GM12872 (cell line): ENCODE results near the gene TLK1.
A peak's percentile ranks its signal among the peaks of the same experiment; 100 is the strongest.

Source experiments
- TF ChIP-seq, protein P1 (sequence below): IDR thresholded peaks from 3 replicates; pipeline ENCODE4 v1.5.1; 2011; ENCODE audit warnings: low read depth, mild to moderate bottlenecking, low read length, moderate library complexity; ENCODE audit not compliant: insufficient read depth

Gene TLK1

GRCh38 chr2:171087547-171087946, 73.1 kb downstream of the TLK1 start:
- TF ChIP-seq, protein P1, sequence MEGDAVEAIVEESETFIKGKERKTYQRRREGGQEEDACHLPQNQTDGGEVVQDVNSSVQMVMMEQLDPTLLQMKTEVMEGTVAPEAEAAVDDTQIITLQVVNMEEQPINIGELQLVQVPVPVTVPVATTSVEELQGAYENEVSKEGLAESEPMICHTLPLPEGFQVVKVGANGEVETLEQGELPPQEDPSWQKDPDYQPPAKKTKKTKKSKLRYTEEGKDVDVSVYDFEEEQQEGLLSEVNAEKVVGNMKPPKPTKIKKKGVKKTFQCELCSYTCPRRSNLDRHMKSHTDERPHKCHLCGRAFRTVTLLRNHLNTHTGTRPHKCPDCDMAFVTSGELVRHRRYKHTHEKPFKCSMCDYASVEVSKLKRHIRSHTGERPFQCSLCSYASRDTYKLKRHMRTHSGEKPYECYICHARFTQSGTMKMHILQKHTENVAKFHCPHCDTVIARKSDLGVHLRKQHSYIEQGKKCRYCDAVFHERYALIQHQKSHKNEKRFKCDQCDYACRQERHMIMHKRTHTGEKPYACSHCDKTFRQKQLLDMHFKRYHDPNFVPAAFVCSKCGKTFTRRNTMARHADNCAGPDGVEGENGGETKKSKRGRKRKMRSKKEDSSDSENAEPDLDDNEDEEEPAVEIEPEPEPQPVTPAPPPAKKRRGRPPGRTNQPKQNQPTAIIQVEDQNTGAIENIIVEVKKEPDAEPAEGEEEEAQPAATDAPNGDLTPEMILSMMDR, result no peak

- TF ChIP-seq, protein P1, result peak; percentile 71
These were observed 74.1 kb downstream of the TLK1 start for GRCh38 chr2:171086352-171087290.

GRCh38 chr2:171084128-171084527, 76.6 kb downstream of the TLK1 start:
- TF ChIP-seq, protein P1, result no peak

- TF ChIP-seq, protein P1, result no peak
These were observed 77.2 kb downstream of the TLK1 start for GRCh38 chr2:171083451-171083850.

GRCh38 chr2:171081649-171082111, 79.0 kb downstream of the TLK1 start:
- TF ChIP-seq, protein P1, result no peak

DNA sequence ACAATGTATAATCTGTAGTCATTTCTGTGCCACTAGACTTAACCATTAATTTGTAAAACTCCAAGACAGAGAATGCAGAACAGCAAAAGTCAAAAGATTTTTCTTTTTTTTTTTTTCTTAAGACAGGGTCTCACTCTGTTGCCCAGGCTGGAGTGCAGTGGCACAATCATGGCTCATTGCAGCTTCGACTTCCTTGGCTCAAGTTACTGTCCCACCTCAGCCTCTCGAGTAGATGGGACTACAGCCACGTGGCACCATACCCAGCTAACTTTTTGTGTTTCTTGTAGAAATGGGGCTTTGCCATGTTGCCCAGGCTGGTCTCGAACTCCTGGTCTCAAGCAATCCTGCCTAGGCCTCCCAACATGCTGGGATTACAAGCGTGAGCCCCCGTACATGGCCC, 80.1 kb downstream of the TLK1 start:
- TF ChIP-seq, protein P1, result no peak

- TF ChIP-seq, protein P1, result no peak
These were observed 88.5 kb downstream of the TLK1 start for GRCh38 chr2:171072164-171072563.
